Subcutaneous adipose tissue (tissue), 4 donors: ENCODE measurements around the gene KCNJ14. TPM values are rescaled to one million over a fixed set of nuclear protein-coding genes. Genes with fewer than 3 reads are reported as not detected.

Source experiments
- total RNA-seq, 4 donors: library from RNA; depleted of rRNA; stranded (reverse); fragments of >200 nt; gene quantifications; one replicate each; pipeline ENCODE4 v1.1.0, GENCODE V29; 2016
- TF ChIP-seq, protein P1 (sequence below): fragments of 450-650 bp; IDR thresholded peaks from one replicate; pipeline ENCODE4 v1.5.1; 2016; ENCODE audit warnings: low read depth, mild to moderate bottlenecking, control low read depth, antibody characterized with exemption, moderate library complexity

The KCNJ14 gene
- total RNA-seq, 4 donors from 2014 or later, result 0.57 to 1.0 (median 0.74) TPM

DNA sequence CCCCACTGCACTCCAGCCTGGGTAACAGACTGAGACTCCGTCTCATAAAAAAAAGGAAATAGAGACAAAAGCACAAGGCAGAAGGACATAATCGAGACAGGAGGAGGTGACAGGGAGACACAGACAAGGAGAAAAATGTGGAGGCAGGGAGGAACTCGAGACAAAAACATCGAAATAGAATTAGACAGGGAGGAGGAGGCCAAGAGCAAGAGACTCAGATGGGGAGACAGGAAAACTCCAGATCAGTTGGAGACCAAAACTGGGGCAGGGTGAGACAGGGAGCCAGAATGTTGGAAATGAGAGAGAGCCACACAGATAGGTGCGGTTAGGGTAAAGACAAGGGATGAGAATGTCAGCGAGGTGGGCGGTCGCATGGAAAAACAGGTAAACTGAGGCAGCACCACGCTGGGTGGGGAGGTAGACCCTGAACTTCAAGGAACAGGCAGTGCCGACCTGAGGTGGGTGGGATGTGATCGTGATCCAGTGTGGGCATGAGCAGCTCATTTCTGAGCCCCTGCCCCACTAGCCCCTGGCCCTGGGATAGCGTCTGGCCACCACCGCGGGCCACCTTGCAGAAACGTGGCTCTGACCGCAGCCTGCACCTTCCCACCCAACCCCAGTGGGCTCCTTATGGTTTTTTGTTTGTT, 29.0 kb downstream of the KCNJ14 start:
- TF ChIP-seq, protein P1, sequence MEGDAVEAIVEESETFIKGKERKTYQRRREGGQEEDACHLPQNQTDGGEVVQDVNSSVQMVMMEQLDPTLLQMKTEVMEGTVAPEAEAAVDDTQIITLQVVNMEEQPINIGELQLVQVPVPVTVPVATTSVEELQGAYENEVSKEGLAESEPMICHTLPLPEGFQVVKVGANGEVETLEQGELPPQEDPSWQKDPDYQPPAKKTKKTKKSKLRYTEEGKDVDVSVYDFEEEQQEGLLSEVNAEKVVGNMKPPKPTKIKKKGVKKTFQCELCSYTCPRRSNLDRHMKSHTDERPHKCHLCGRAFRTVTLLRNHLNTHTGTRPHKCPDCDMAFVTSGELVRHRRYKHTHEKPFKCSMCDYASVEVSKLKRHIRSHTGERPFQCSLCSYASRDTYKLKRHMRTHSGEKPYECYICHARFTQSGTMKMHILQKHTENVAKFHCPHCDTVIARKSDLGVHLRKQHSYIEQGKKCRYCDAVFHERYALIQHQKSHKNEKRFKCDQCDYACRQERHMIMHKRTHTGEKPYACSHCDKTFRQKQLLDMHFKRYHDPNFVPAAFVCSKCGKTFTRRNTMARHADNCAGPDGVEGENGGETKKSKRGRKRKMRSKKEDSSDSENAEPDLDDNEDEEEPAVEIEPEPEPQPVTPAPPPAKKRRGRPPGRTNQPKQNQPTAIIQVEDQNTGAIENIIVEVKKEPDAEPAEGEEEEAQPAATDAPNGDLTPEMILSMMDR, result no peak

DNA sequence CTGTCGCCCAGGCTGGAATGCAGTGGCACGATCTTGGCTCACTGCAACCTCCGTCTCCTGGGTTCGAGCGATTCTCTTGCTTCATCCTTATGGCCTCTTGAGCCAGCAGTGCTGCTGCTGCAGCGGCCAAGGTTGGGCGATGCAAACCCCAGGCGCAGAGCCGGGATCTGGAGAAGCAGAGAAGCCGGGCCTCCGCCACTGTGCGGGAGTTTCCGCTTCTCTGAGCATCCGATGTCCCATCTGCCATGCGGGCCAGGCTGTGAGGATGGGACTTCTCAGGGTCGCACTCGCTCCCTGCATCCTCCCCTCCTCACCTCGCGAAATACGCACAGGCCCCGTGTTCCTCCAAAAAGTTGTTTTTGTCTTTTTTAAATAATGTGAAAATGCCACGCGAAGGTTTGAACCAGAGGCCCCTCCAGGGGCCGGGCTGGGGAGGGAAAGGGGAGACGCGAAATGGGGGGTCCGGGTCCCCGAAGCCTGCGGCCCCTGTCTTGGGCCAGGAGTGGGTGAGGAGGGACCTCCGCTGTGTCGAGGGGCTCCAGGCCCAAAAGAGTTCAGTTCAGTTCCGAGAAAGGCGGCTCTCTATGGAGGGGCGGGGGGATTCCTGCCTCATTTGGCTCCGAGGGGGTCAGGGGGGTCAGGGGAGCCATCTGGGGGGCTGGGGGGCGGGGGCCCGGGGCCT, 29.7 kb downstream of the KCNJ14 start:
- TF ChIP-seq, protein P1, result no peak

DNA sequence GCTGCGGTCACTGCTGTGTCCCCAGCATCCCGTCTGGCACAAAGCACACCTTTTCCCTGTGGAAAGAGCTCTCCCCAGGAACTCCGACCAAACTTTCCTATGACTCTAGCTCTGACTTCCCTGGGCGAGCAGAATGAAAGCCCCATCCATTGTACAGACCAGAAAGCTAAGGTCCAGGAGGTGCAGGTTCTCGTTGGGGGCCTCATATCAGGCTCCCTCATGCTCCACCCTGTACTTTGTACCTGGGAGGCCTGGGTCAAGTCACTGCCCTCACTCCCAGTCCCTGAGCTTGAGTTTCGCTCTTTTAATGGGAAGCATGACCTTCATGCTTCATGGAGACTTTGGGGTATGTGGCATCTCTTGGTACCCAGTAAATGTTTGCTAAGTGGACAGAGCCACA, 32.2 kb downstream of the KCNJ14 start:
- TF ChIP-seq, protein P1, result no peak

DNA sequence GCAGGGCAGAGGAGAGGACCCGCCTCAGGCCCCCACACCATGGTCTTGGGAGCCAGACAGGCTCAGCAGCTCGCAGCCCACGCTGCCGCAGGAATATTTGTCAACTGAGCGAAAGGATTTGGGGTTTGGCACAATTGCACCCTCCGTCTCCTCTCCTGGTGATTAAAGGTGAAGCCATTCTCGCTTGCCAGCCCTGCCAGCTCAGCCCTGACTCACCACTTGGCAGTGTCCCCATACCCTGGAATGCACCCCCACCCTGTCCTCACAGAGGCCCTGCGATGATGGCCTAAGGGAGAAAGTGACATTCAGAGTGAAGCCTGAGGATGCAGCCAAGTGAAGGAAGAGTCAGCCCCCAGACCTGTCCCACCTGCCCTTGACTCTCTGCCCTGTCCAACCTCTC, 32.6 kb downstream of the KCNJ14 start:
- TF ChIP-seq, protein P1, result no peak

DNA sequence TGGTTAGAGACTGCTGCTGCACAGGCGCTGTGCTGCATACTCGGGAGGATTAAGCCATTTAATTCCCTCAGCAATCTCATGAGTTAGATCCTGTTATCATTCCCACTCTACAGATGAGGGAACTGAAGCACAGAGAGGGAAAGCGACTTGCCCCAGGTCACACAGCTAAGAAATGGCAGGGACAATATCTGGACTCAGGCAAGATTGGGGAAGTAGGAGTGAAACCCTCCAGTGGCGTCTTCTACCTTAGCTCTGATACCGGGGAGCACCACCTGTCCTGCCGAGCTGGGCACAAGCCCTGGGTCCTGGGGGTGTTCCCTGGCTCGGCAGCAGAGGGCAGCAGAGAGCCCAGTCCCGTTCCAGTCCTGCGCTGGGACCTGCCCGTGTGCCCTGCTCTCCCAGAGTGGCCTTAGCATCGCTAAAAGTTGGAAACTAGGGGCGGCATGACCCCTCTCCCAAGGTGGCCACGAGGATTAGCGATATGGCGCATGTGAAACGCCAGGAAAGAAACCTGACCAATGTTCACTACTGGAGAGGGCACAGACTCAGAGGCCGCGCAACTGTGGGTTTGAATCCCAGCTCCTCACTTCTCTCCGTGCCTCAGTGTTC, 34.3 kb downstream of the KCNJ14 start:
- TF ChIP-seq, protein P1, result no peak

DNA sequence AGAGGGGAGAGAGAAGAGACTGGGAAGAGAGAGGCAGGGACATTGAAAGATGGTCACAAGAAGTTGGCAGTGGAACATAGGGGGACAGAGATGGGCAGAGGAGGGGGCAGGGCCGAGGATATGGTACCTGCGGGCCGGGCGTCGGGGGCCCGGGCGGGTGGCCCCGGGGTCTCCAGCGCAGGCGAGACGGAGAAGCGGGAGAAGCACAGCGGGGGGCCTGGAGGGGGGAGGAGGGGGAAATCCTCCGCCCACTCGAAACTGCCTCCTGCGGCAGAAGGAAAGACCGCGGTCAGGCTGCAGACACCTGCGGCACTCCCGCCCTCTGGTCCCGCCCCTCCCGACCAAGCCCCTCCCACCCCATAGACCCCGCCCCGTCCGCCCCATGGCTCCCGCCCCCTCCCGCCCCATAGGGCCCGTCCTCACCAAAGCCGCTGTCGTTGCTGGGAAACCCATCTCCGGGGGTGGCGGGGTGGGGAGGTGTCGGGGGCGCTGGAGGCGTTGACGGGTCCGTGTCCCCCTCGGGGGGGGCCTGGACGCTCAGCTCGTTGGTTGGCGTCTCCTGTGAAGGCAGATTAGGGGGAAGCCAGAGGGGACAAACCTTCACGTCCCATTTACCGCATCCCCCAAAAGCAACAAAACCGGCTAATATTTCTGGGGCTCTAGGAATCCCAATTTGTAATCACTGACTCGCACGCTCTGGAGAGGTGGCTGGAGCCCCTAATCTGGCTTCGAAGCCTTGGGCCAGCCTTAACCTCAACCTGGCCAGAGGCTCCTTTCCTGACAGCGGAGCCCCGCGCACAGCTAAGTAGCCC, 35.8 kb downstream of the KCNJ14 start:
- TF ChIP-seq, protein P1, result no peak

DNA sequence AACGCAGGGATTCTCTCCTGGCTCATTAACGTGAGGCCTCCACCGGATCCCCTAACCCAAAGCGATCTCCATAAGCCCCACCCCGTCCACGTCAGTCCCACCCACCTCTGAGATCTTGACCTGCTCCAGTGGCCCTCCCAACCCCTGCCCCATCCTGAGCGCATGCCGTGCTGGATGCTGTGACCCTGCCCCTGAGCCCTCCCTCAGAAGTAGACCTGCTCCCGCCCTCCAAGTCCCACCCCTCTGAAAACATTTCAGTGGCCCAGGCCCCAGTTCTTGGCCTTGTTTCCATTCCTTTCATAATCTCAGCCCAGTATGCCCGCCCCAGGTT, 36.4 kb downstream of the KCNJ14 start:
- TF ChIP-seq, protein P1, result no peak
